Nephron progenitor cell (in vitro differentiated cells): Measurements from ENCODE around the gene CYP4A22.

Experiments used
- DNase-seq: peaks from one replicate; pipeline ENCODE4 v3.0.0; 2021
- H3K27ac Mint-ChIP-seq: 2 replicates; pipeline ENCODE4 v1.8.0; 2021; ENCODE audit warnings: mild to moderate bottlenecking, moderate library complexity, mixed read lengths
- H3K27me3 Mint-ChIP-seq: 2 replicates; pipeline ENCODE4 v1.8.0; 2021; ENCODE audit warnings: mild to moderate bottlenecking, low read depth, mixed read lengths; ENCODE audit not compliant: poor library complexity
- H3K36me3 Mint-ChIP-seq: 2 replicates; pipeline ENCODE4 v1.8.0; 2021; ENCODE audit warnings: low read depth, mixed read lengths
- H3K4me1 Mint-ChIP-seq: 2 replicates; pipeline ENCODE4 v1.8.0; 2021; ENCODE audit warnings: mixed read lengths
- H3K4me3 Mint-ChIP-seq: 2 replicates; pipeline ENCODE4 v1.8.0; 2021; ENCODE audit warnings: mild to moderate bottlenecking, moderate library complexity, mixed read lengths
- H3K9me3 Mint-ChIP-seq: 2 replicates; pipeline ENCODE4 v1.8.0; 2021; ENCODE audit warnings: mild to moderate bottlenecking, moderate library complexity, mixed read lengths
- CTCF ChIP-seq: fragments of 200-600 bp; sonication (generic); IDR thresholded peaks from 2 replicates; pipeline ENCODE4 v1.5.0; 2021; ENCODE audit warnings: antibody characterized with exemption

The CYP4A22 gene

GRCh38 chr1:47187231-47187925 is 50.1 kb downstream of the CYP4A22 start:
- no peaks in the 10 kb centered on the region for H3K9me3 Mint-ChIP-seq
- H3K36me3 Mint-ChIP-seq: no peaks in the 10 kb centered on the region
- H3K27ac Mint-ChIP-seq: no peak overlapping the region
- H3K4me1 Mint-ChIP-seq: peaks cover 10% of the 10 kb centered on the region
- H3K4me3 Mint-ChIP-seq: no peak overlapping the region
- TF ChIP-seq CTCF: no peak
- no peak for DNase-seq
- peaks cover 37% of the 10 kb centered on the region for H3K27me3 Mint-ChIP-seq

GRCh38 chr1:47187926-47188250 is 50.6 kb downstream of the CYP4A22 start:
- no peaks in the 10 kb centered on the region for H3K9me3 Mint-ChIP-seq
- no peak for TF ChIP-seq CTCF
- H3K27me3 Mint-ChIP-seq: peaks cover 32% of the 10 kb centered on the region
- DNase-seq: no peak
- no peak overlapping the region for H3K4me3 Mint-ChIP-seq
- H3K4me1 Mint-ChIP-seq: peaks cover 14% of the 10 kb centered on the region
- no peaks in the 10 kb centered on the region for H3K36me3 Mint-ChIP-seq
- H3K27ac Mint-ChIP-seq: no peak overlapping the region

GRCh38 chr1:47188791-47189785 is 51.8 kb downstream of the CYP4A22 start:
- H3K4me1 Mint-ChIP-seq: peaks cover 17% of the 10 kb centered on the region
- no peak for DNase-seq
- H3K36me3 Mint-ChIP-seq: no peaks in the 10 kb centered on the region
- no peak overlapping the region for H3K4me3 Mint-ChIP-seq
- H3K27ac Mint-ChIP-seq: no peak overlapping the region
- no peak for TF ChIP-seq CTCF
- H3K27me3 Mint-ChIP-seq: peaks cover 28% of the 10 kb centered on the region
- H3K9me3 Mint-ChIP-seq: no peaks in the 10 kb centered on the region

- Mint-ChIP-seq H3K27ac (no peak within 1 kb of the TSS), H3K4me1 (peaks cover 17% of the 10 kb centered on the region), H3K36me3 (no peaks in the 10 kb centered on the region), H3K4me3 (no peak within 1 kb of the TSS), H3K27me3 (peaks cover 28% of the 10 kb centered on the region), H3K9me3 (no peaks in the 10 kb centered on the region)
- TF ChIP-seq CTCF: no peak
- DNase-seq: no peak
These were observed 52.7 kb downstream of the CYP4A22 start, which contains the start of gene PDZK1IP1 for GRCh38 chr1:47189844-47190508. TSS of gene PDZK1IP1 (minus strand) at chr1:47190036. CDS start at chr1:47189932, 104 bp downstream.

- Mint-ChIP-seq H3K27ac (no peak overlapping the region), H3K36me3 (no peaks in the 10 kb centered on the region), H3K9me3 (no peaks in the 10 kb centered on the region), H3K4me1 (peaks cover 17% of the 10 kb centered on the region), H3K4me3 (no peak overlapping the region), H3K27me3 (peaks cover 30% of the 10 kb centered on the region)
- no peak for DNase-seq
- TF ChIP-seq CTCF: no peak
These were observed 53.2 kb downstream of the CYP4A22 start for GRCh38 chr1:47190509-47190855.
